IMR-90 (cell line): ENCODE measurements around the gene CRBN. TPM values are rescaled to one million over a fixed set of nuclear protein-coding genes. Genes with fewer than 3 reads are reported as not detected.

Experiments
- ATAC-seq: fragments of 200-7000 bp; cut with Tn5 transposase; 2 replicates; pipeline ENCODE4 v1.9.1; 2020; ENCODE audit warnings: low read depth, mild to moderate bottlenecking, moderate library complexity
- BruUV-seq: library from RNA; stranded (reverse); fragments of 400-500 nt; replicated peaks from 2 replicates; lab custom pipeline; 2021; lab: Mats Ljungman, UMichigan
- CTCF ChIA-PET: fragments of 300-600 bp; formaldehyde crosslinking; extraction: SDS; loops from one replicate; lab custom pipeline; 2021; ENCODE audit warnings: antibody characterized with exemption; lab: Yijun Ruan, JAX
- POLR2A ChIA-PET: fragments of 300-600 bp; sonication (Branson Sonifier 250); formaldehyde crosslinking; loops from one replicate; lab custom pipeline; 2022; ENCODE audit warnings: antibody characterized with exemption; ENCODE audit not compliant: unreplicated experiment; lab: Charles Lee
- DNase-seq: peaks from one replicate; pipeline ENCODE4 v3.0.0; 2013
- H2AFZ ChIP-seq: replicated peaks from 2 replicates; pipeline ENCODE3; 2013; ENCODE audit warnings: low read length, mild to moderate bottlenecking; ENCODE audit not compliant: poor library complexity
- H2AK5ac ChIP-seq: 2 replicates; pipeline ENCODE4 v1.6.1; 2013; ENCODE audit warnings: low read depth, low read length, inconsistent platforms
- H2AK9ac ChIP-seq: replicated peaks from 2 replicates; pipeline ENCODE3; 2013; ENCODE audit warnings: mild to moderate bottlenecking, low read depth, low read length, moderate library complexity; ENCODE audit not compliant: poor library complexity
- H2BK120ac ChIP-seq: 2 replicates; pipeline ENCODE4 v1.6.1; 2013; ENCODE audit warnings: low read depth, low read length, inconsistent platforms
- H2BK15ac ChIP-seq: 3 replicates; pipeline ENCODE4 v1.6.1; 2013; ENCODE audit warnings: low read depth, low read length, inconsistent platforms
- H2BK20ac ChIP-seq: 2 replicates; pipeline ENCODE4 v1.6.1; 2013; ENCODE audit warnings: low read depth, mild to moderate bottlenecking, inconsistent platforms, low read length, moderate library complexity
- H2BK5ac ChIP-seq: 2 replicates; pipeline ENCODE4 v1.6.1; 2013; ENCODE audit warnings: mild to moderate bottlenecking, low read depth, low read length, inconsistent platforms; ENCODE audit not compliant: poor library complexity, severe bottlenecking
- H3K14ac ChIP-seq: replicated peaks from 2 replicates; pipeline ENCODE4 v1.6.1; 2013; ENCODE audit warnings: low read depth, low read length, inconsistent platforms
- H3K18ac ChIP-seq: 2 replicates; pipeline ENCODE4 v1.6.1; 2013; ENCODE audit warnings: low read depth, low read length, control low read depth
- H3K23ac ChIP-seq: 2 replicates; pipeline ENCODE4 v1.6.1; 2013; ENCODE audit warnings: low read depth, low read length, inconsistent platforms
- H3K27ac ChIP-seq: 2 replicates; pipeline ENCODE4 v1.5.1; 2013; ENCODE audit warnings: mild to moderate bottlenecking, control low read depth, low read length; ENCODE audit not compliant: insufficient read depth
- H3K27me3 ChIP-seq: 2 replicates; pipeline ENCODE4 v1.6.1; 2013; ENCODE audit warnings: low read length; ENCODE audit not compliant: control insufficient read depth, insufficient read depth
- H3K36me3 ChIP-seq: 2 replicates; pipeline ENCODE4 v1.6.1; 2013; ENCODE audit warnings: low read length, mixed read lengths; ENCODE audit not compliant: control insufficient read depth, insufficient read depth
- H3K4ac ChIP-seq: 2 replicates; pipeline ENCODE4 v1.6.1; 2013; ENCODE audit warnings: low read depth, low read length, inconsistent platforms
- H3K4me1 ChIP-seq: 2 replicates; pipeline ENCODE4 v1.6.1; 2013; ENCODE audit warnings: low read length, mixed read lengths; ENCODE audit not compliant: control insufficient read depth, insufficient read depth
- H3K4me2 ChIP-seq: 2 replicates; pipeline ENCODE4 v1.6.1; 2013; ENCODE audit warnings: low read depth, mild to moderate bottlenecking, control low read depth, low read length, moderate library complexity
- H3K4me3 ChIP-seq: 2 replicates; pipeline ENCODE4 v1.5.1; 2013; ENCODE audit warnings: low read depth, mild to moderate bottlenecking, control low read depth, low read length, moderate library complexity; ENCODE audit not compliant: insufficient read depth
- H3K56ac ChIP-seq: 2 replicates; pipeline ENCODE4 v1.6.1; 2013; ENCODE audit warnings: low read length, inconsistent platforms; ENCODE audit not compliant: insufficient read depth; ENCODE audit errors: extremely low read depth
- H3K79me1 ChIP-seq, 2 experiments: 2 replicates each; pipeline ENCODE4 v1.6.1; 2013; ENCODE audit warnings: low read length in 2 of 2, inconsistent platforms in 1 of 2, low read depth in 1 of 2
- H3K9ac ChIP-seq: 2 replicates; pipeline ENCODE4 v1.6.1; 2013; ENCODE audit warnings: low read depth, low read length, control low read depth
- H3K9me1 ChIP-seq: 2 replicates; pipeline ENCODE4 v1.6.1; 2013; ENCODE audit warnings: low read length, inconsistent platforms; ENCODE audit not compliant: insufficient read depth
- H3K9me3 ChIP-seq: 2 replicates; pipeline ENCODE4 v1.6.1; 2013; ENCODE audit warnings: low read length; ENCODE audit not compliant: control insufficient read depth, insufficient read depth
- H4K20me1 ChIP-seq: 2 replicates; pipeline ENCODE4 v1.6.1; 2013; ENCODE audit warnings: low read length, inconsistent platforms; ENCODE audit not compliant: insufficient read depth
- H4K5ac ChIP-seq: 2 replicates; pipeline ENCODE4 v1.6.1; 2013; ENCODE audit warnings: mild to moderate bottlenecking, low read depth, low read length, control low read depth
- H4K8ac ChIP-seq, 2 experiments: 2 replicates each; pipeline ENCODE4 v1.6.1; 2013; ENCODE audit warnings: low read depth in 2 of 2, low read length in 2 of 2, control low read depth in 1 of 2, inconsistent platforms in 1 of 2
- H4K91ac ChIP-seq: 2 replicates; pipeline ENCODE4 v1.6.1; 2013; ENCODE audit warnings: low read depth, low read length, inconsistent platforms; ENCODE audit not compliant: insufficient read depth
- MXI1 ChIP-seq: IDR thresholded peaks from 2 replicates; pipeline ENCODE4 v1.6.1; 2012; ENCODE audit warnings: low read depth, mild to moderate bottlenecking, low read length, moderate library complexity, borderline replicate concordance
- RFX5 ChIP-seq: IDR thresholded peaks from 2 replicates; pipeline ENCODE4 v1.8.0; 2012; ENCODE audit warnings: low read depth, mild to moderate bottlenecking, low read length, moderate library complexity
- dilution Hi-C: fragments of 300-500 bp; cut with HindIII; formaldehyde crosslinking; loops from one replicate; pipeline ENCODE4 v1.14.3; 2018; ENCODE audit warnings: low sequenced_read_pairs; ENCODE audit not compliant: unreplicated experiment
- in situ Hi-C: fragments of 300-500 bp; cut with MboI; formaldehyde crosslinking; loops from 3 replicates; pipeline ENCODE4 v1.14.3; 2019; ENCODE audit warnings: low sequenced_read_pairs, inconsistent platforms, mixed read lengths
- intact Hi-C: fragments of 100-400 bp; cut with micrococcal nuclease; formaldehyde crosslinking; loops from 2 replicates; pipeline ENCODE4 v1.10.0; 2022
- polyA plus RNA-seq, 3 experiments: library from polyadenylated mRNA; depleted of rRNA; stranded (reverse); fragments of >200 nt; gene quantifications; 2 replicates each; pipeline ENCODE4 v1.2.3, GENCODE V29; 2012; ENCODE audit warnings: low replicate concordance in 1 of 3
- total RNA-seq: library from RNA; depleted of rRNA; stranded (reverse); fragments of >200 nt; gene quantifications from 2 replicates; pipeline ENCODE4 v1.2.3, GENCODE V29; 2012

The CRBN gene
- total and polyA plus RNA-seq, 2 of the 4 experiments (the other 2 are of a cell fraction) = 21.8 to 33.9 TPM

- Histone ChIP-seq H4K91ac (no peak overlapping the region), H3K9me3 (no peaks in the 10 kb centered on the region), H4K8ac (no peak overlapping the region), H3K56ac (no peak overlapping the region), H2AFZ (no peak overlapping the region), H3K9me1 (no peaks in the 10 kb centered on the region), H4K5ac (no peak overlapping the region), H3K79me1 (peaks cover 7 to 8% of the 10 kb centered on the region in 2 experiments), H3K4ac (no peak overlapping the region), H3K4me1 (no peaks in the 10 kb centered on the region; the same call in 1 of the 2 replicates), H3K4me3 (no peak overlapping the region), H2AK5ac (no peak overlapping the region), H4K20me1 (no peaks in the 10 kb centered on the region), H3K9ac (no peak overlapping the region), H3K27ac (no peak overlapping the region), H3K27me3 (no peaks in the 10 kb centered on the region), H2BK20ac (no peak overlapping the region), H3K23ac (no peak overlapping the region), H3K4me2 (no peak overlapping the region), H2BK15ac (no peak overlapping the region), H2BK120ac (no peak overlapping the region), H2AK9ac (no peak overlapping the region), H3K14ac (no peak overlapping the region), H3K36me3 (peaks cover 13% of the 10 kb centered on the region), H2BK5ac (no peak overlapping the region), H3K18ac (no peak overlapping the region)
- intact Hi-C loops (no loop called here), in situ Hi-C loops (no loop called here), dilution Hi-C loops (no loop called here)
- ChIA-PET POLR2A (no interaction called here), CTCF (interaction anchor here (1.2 kb wide), 1 partner anchor 13 kb away, joined by 4 read pairs; no protein-coding TSS in a partner anchor)
- BruUV-seq = no TSS peak
- TF ChIP-seq MXI1 = no peak
- TF ChIP-seq RFX5 = no peak
- ATAC-seq (no peak), DNase-seq (no peak)
Measured at GRCh38 chr3:3141939-3142338, 37.6 kb downstream of the CRBN start.
